ENCODE results near the gene TPP1. TPM values are rescaled to one million over a fixed set of nuclear protein-coding genes. Genes with fewer than 3 reads are reported as not detected.

Gene TPP1
- total RNA-seq (ENCODE audit: unreplicated experiment) = 37.7 TPM
- long read RNA-seq, partial matches to known transcripts = 1 of 5 reads
- long read RNA-seq, other reads (novel, unspliced or antisense) = 1 of 5 reads

DNA sequence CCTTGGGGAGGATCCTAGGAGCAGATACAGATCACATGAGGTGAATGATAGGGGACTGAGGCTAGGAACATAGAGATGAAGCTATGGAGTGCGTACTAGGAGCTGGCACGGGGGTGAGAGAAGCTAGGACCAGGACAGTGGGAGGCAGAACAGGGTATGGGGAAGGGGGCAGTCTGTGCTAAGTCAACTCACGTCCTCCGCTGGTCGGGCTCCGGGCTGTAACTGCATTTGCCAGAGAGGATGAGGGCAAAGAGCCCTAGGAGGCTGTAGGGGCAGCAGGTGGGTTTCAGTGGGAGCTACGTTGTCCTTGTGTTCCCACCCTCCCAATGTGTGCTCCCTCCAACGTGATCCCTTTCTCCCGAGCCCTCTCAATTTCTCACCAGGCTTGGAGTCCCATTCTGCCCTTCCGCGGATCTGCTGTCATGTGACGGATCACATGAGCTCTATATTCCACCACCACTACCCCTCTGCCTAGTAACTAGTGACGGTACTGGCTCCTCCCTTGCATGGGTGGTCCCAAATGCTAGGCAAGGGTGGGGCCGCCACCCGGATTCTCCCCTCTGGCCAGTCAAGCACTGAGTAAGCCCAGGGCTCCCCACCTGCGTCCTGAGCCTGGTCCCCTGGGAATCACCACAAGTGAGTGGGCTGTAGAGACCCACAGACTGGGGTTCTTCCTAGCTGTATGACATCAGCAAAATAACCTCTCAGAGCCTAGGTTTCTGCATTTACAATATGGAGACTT is at the start of gene TPP1:
TSS of gene TPP1 (minus strand) at position 419 of the 742 bp plus-strand sequence. CDS start at position 397, 22 bp downstream.
- Mint-ChIP-seq H3K4me1 (ENCODE audit: low read depth, unreplicated experiment) (no peaks in the 10 kb centered on the region), H3K4me3 (ENCODE audit: unreplicated experiment) (no peak within 1 kb of the TSS), H3K27ac (ENCODE audit: unreplicated experiment) (no peak within 1 kb of the TSS), H3K9me3 (ENCODE audit: unreplicated experiment) (no peaks in the 10 kb centered on the region), H3K27me3 (ENCODE audit: unreplicated experiment) (peaks cover 2% of the 10 kb centered on the region), H3K36me3 (ENCODE audit: unreplicated experiment) (peaks cover 2% of the 10 kb centered on the region)
- TF ChIP-seq, protein P1, sequence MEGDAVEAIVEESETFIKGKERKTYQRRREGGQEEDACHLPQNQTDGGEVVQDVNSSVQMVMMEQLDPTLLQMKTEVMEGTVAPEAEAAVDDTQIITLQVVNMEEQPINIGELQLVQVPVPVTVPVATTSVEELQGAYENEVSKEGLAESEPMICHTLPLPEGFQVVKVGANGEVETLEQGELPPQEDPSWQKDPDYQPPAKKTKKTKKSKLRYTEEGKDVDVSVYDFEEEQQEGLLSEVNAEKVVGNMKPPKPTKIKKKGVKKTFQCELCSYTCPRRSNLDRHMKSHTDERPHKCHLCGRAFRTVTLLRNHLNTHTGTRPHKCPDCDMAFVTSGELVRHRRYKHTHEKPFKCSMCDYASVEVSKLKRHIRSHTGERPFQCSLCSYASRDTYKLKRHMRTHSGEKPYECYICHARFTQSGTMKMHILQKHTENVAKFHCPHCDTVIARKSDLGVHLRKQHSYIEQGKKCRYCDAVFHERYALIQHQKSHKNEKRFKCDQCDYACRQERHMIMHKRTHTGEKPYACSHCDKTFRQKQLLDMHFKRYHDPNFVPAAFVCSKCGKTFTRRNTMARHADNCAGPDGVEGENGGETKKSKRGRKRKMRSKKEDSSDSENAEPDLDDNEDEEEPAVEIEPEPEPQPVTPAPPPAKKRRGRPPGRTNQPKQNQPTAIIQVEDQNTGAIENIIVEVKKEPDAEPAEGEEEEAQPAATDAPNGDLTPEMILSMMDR (IDR thresholded peaks at IDR 0.05; ENCODE audit: partially characterized antibody, unreplicated experiment) = no peak
- DNase-seq = peak; percentile 88

DNA sequence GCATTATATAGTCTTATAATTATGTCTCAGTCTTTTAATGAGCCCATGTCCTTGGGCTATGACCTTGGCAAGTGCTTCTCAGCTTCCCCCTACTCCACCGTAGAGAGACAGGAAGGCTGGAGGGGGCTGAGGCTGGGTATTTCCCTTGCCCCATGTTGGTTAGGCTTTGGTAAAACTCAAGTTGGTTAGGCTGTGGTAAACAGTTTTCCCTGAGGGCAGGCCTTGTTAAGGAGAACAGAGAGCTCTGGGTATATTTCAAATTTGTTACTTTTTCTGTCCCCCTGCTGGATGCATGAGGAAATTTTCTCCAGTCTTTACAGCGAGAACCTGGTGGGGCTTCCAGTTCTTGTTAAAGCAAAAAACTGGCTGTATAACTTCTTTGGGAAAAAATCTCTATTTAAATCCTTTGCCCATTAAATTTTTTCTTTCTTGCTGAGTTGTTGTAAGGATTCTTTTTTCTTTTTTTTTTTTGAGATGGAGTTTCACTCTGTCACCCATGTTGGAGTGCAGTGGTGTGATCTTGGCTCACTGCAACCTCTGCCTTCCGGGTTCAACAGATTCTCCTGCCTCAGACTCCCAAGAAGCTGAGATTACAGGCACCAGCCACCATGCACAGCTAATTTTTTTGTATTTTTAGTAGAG is 48.6 kb upstream of the TPP1 start:
- DNase-seq = no peak
- H3K9me3 Mint-ChIP-seq (ENCODE audit: unreplicated experiment) = no peaks in the 10 kb centered on the region
- TF ChIP-seq, protein P1 (IDR thresholded peaks at IDR 0.05; ENCODE audit: partially characterized antibody, unreplicated experiment) = peak; percentile 82
- H3K27ac Mint-ChIP-seq (ENCODE audit: unreplicated experiment) = no peak overlapping the region
- no peak overlapping the region for H3K4me3 Mint-ChIP-seq (ENCODE audit: unreplicated experiment)
- no peaks in the 10 kb centered on the region for H3K36me3 Mint-ChIP-seq (ENCODE audit: unreplicated experiment)
- H3K4me1 Mint-ChIP-seq (ENCODE audit: low read depth, unreplicated experiment) = no peaks in the 10 kb centered on the region
- H3K27me3 Mint-ChIP-seq (ENCODE audit: unreplicated experiment) = peaks cover 2% of the 10 kb centered on the region

DNA sequence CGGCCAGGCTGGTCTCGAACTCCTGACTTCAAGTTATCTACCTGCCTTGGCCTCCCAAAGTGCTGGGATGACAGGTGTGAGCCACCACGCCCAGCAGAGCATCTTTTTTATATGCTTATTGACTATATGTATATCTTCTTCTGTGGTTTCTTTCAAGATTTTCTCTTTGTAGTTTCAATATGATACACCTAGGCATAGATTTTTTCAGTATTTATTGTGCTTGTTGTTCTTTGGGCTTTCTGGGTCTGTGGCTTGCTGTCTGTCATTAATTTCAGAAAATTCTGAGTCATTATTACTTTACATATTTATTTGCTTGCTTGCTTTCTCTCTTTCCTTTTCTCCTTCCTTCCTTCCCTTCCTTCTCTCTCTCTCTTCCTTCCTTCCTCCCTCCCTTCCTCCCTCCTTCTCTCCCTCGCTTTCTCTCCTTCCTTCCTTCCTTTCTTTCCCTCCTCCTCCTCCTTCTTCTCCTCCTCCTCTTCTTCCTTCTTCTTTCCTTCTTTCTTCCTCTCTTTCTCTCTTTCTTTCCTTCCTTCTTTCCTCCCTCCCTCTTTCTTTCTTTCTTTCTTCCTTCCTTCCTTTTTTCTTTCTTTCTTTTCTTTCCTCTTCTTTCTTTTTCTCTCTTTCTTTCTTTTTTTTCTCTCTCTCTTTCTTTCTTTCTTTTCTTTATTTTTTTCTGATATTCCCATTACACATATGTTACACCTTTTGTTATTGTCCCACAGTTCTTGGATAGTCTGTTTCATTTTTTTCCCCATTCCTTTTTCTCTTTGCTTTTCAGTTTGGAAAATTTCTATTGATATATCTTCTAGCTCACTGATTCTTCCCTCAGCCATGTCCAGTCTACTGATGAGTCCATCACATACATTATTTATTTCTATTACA is 47.3 kb upstream of the TPP1 start:
- Mint-ChIP-seq H3K9me3 (ENCODE audit: unreplicated experiment) (no peaks in the 10 kb centered on the region), H3K27ac (ENCODE audit: unreplicated experiment) (no peak overlapping the region), H3K4me3 (ENCODE audit: unreplicated experiment) (no peak overlapping the region), H3K36me3 (ENCODE audit: unreplicated experiment) (no peaks in the 10 kb centered on the region), H3K27me3 (ENCODE audit: unreplicated experiment) (peaks cover 2% of the 10 kb centered on the region), H3K4me1 (ENCODE audit: low read depth, unreplicated experiment) (no peaks in the 10 kb centered on the region)
- TF ChIP-seq, protein P1 (IDR thresholded peaks at IDR 0.05; ENCODE audit: partially characterized antibody, unreplicated experiment) = no peak
- DNase-seq = no peak

DNA sequence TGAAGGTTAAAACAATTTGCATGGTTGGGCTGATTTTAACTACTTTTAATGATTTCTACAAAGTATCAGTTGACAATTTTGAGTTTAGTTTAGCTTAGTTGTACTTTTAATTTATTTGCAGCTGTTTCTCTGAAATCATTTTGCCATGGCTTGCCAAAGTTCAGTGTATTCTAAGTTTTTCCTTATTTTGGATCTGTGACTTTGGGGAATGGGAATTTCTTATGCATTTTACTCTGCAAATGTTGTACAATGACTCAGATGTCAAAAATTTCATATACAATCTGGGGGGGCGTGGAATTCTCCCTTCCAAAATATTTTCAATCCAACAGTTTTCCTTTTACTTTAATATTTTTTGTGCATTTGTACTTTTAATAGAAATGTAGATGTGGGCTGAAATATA is 45.3 kb upstream of the TPP1 start:
- TF ChIP-seq, protein P1 (IDR thresholded peaks at IDR 0.05; ENCODE audit: partially characterized antibody, unreplicated experiment) = no peak
- no peak for DNase-seq
- Mint-ChIP-seq H3K9me3 (ENCODE audit: unreplicated experiment) (no peaks in the 10 kb centered on the region), H3K27me3 (ENCODE audit: unreplicated experiment) (peaks cover 2% of the 10 kb centered on the region), H3K4me1 (ENCODE audit: low read depth, unreplicated experiment) (no peaks in the 10 kb centered on the region), H3K36me3 (ENCODE audit: unreplicated experiment) (no peaks in the 10 kb centered on the region), H3K27ac (ENCODE audit: unreplicated experiment) (no peak overlapping the region), H3K4me3 (ENCODE audit: unreplicated experiment) (no peak overlapping the region)
